GM12801 (cell line): ENCODE measurements around the gene TRPT1.

Experiments
- CTCF ChIP-seq: IDR thresholded peaks from one replicate; pipeline ENCODE4 v1.5.1; 2011; ENCODE audit warnings: control low read depth; ENCODE audit not compliant: insufficient read length; ENCODE audit errors: extremely low read depth

TRPT1 gene

GRCh38 chr11:64222651-64223000, 3.4 kb downstream of the TRPT1 start:
- no peak for TF ChIP-seq CTCF

DNA sequence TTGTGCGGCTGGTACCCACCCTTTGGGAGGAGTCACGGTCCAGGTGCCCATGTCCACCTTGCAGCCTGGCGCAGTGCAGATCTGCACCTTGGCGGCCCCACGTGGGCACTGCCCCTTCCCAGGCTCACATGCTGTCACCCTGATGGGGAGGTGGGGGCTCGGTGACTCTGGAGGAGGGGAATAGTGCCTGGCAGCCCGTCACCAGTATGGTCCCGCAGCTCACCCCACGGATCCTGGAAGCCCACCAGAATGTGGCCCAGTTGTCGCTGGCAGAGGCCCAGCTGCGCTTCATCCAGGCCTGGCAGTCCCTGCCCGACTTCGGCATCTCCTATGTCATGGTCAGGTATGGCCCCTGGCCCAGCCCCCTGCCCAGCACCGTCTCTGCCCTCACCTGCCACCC, 5.2 kb downstream of the TRPT1 start:
- no peak for TF ChIP-seq CTCF

GRCh38 chr11:64220271-64220670, 5.7 kb downstream of the TRPT1 start:
- no peak for TF ChIP-seq CTCF

DNA sequence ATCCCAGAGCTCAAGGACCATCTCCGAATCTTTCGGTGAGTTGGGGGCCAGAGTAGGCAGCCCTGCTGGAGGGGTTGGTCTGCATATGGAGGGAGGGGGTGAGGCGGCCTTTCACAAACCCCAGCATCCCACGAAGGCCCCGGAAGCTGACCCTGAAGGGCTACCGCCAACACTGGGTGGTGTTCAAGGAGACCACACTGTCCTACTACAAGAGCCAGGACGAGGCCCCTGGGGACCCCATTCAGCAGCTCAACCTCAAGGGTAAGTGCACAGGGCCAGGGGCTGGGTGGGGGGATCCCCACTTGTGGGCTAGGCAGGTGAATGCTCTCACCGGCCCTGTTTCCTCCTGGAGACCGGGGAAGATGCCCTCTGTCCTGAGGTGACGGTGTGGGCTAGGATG, 6.2 kb downstream of the TRPT1 start:
- no peak for TF ChIP-seq CTCF

DNA sequence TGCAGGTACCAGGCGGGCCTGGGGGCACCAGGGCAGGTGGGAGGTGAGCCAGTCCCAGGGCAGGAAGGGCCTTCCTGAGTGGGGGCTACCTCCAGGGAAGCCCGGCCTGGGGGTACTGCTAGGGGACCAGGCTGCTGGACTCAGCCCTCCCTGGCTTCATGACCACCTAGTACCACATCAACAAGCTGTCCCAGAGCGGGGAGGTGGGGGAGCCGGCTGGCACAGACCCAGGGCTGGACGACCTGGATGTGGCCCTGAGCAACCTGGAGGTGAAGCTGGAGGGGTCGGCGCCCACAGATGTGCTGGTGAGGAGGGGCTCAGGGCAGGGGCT, 6.7 kb downstream of the TRPT1 start:
- TF ChIP-seq CTCF, result no peak

DNA sequence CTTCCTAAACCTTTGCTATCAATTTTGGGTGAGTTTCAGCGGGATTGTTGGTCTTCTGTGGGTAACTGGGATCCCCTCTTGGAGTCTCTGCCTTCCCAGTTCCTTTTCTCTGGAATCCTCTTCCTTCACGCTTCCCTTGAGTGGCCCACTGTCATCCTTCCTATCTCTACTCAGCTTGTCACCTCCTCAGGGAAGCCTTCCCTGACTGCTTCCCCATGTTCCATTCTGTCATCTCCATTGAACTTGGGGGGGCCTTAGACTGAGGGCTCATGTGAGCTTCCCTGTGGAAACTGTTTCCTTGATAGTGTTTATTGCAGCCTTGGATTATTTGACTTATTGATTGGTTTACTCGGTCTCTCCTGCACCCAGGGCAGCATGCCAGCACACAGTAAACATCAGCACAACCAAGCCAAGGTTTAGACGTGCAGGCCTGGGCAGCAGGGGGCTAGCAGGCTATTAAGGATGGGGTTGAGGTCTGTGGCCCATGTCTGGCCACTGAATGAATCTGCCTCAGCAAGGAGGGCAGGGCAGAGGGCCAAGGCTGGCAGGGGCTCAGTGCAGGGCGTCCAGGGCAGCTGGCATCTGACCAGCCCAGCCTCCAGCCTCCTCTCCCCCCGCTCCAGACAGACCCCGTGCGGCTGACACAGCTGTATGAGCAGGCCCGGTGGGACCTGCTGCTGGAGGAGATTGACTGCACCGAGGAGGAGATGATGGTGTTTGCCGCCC, 7.2 kb downstream of the TRPT1 start:
- TF ChIP-seq CTCF, result no peak

- TF ChIP-seq CTCF, result no peak
These were observed 9.1 kb downstream of the TRPT1 start for GRCh38 chr11:64216879-64217278.
